Adipose tissue (tissue), 3 donors: ENCODE measurements around the gene MATN1. TPM values are rescaled to one million over a fixed set of nuclear protein-coding genes. Genes with fewer than 3 reads are reported as not detected.

Experiments used
- H3K27ac ChIP-seq: one replicate; pipeline ENCODE4 v1.5.1; 2013; ENCODE audit warnings: low read depth, low read length
- whole genome bisulfite sequencing, 3 donors: extraction: QIAGEN DNeasy Blood & Tissue Kit; methylation state at CpG; one replicate each; pipeline ENCODE4 v1.1.7; 2013; 5-methylcytosine and 5-hydroxymethylcytosine counted together
- polyA plus RNA-seq, 3 donors: library from polyadenylated mRNA; stranded (reverse); fragments of 200-250 nt; gene quantifications; one replicate each; pipeline ENCODE4 v1.2.3, GENCODE V29; 2013
- donor health status: healthy with polysubstance abuse.
- donor health status: Bipolar disorder and iron deficiency.
- donor health status: healthy.

Gene MATN1
- polyA plus RNA-seq, 3 donors: 0.09 to 0.21 TPM; not detected in 1

- H3K27ac ChIP-seq: no peak overlapping the region
Observed at GRCh38 chr1:30758785-30759380, 35.5 kb upstream of the MATN1 start.

GRCh38 chr1:30758121-30758688 is 34.8 kb upstream of the MATN1 start:
- WGBS, 3 donors: 58 to 84% (median 69%) methylated on average over 7 of the region's 7 CpGs

GRCh38 chr1:30757352-30758120 is 34.2 kb upstream of the MATN1 start, which contains the start of gene LAPTM5:
Gene LAPTM5 (minus strand): TSS chr1:30757774. CDS start chr1:30757745, 29 bp downstream.
- 26 to 55% (median 29%) methylated on average over 21 of the region's 21 CpGs for WGBS, 3 donors
- H3K27ac ChIP-seq: peak within 1 kb of the TSS; percentile 86

More at GRCh38 chr1:30758121-30758688, 34.8 kb upstream of the MATN1 start:
- H3K27ac ChIP-seq: no peak overlapping the region

GRCh38 chr1:30756545-30757351 is 33.4 kb upstream of the MATN1 start:
- peak overlapping the region; percentile 86 for H3K27ac ChIP-seq
- whole genome bisulfite sequencing, 3 donors: 23 to 61% (median 26%) methylated on average over 17 of the region's 17 CpGs

- H3K27ac ChIP-seq: no peak overlapping the region
- 62 to 77% (median 64%) methylated on average over 4 of the region's 4 CpGs for WGBS, 3 donors
Observed at GRCh38 chr1:30756206-30756544, 32.8 kb upstream of the MATN1 start.

GRCh38 chr1:30755746-30756145 is 32.4 kb upstream of the MATN1 start:
- 68 to 96% (median 69%) methylated on average over 4 of the region's 4 CpGs for WGBS, 3 donors
- H3K27ac ChIP-seq: no peak overlapping the region

GRCh38 chr1:30755334-30755733 is 31.9 kb upstream of the MATN1 start:
- 85 to 86% (median 85%) methylated on average over 6 of the region's 6 CpGs for WGBS, 3 donors
- no peak overlapping the region for H3K27ac ChIP-seq

- WGBS, 3 donors: 62 to 84% (median 75%) methylated on average over 9 of the region's 9 CpGs
Observed at GRCh38 chr1:30754684-30755171, 31.3 kb upstream of the MATN1 start.

GRCh38 chr1:30753660-30754123 is 30.3 kb upstream of the MATN1 start:
- WGBS, 3 donors: 39 to 61% (median 41%) methylated on average over 13 of the region's 13 CpGs

More at GRCh38 chr1:30754684-30755171, 31.3 kb upstream of the MATN1 start:
- H3K27ac ChIP-seq: no peak overlapping the region

GRCh38 chr1:30753118-30753517 is 29.7 kb upstream of the MATN1 start:
- 46 to 73% (median 58%) methylated on average over 3 of the region's 3 CpGs for WGBS, 3 donors
- H3K27ac ChIP-seq: no peak overlapping the region

More at GRCh38 chr1:30753660-30754123, 30.3 kb upstream of the MATN1 start:
- no peak overlapping the region for H3K27ac ChIP-seq

GRCh38 chr1:30752651-30752908 is 29.2 kb upstream of the MATN1 start:
- H3K27ac ChIP-seq: no peak overlapping the region
- 61 to 78% (median 68%) methylated on average over 9 of the region's 9 CpGs for WGBS, 3 donors

GRCh38 chr1:30751830-30752650 is 28.7 kb upstream of the MATN1 start:
- 81 to 85% (median 84%) methylated on average over 8 of the region's 8 CpGs for WGBS, 3 donors
- no peak overlapping the region for H3K27ac ChIP-seq

- WGBS, 3 donors: 50 to 69% (median 58%) methylated on average over 10 of the region's 10 CpGs
- no peak overlapping the region for H3K27ac ChIP-seq
Observed at GRCh38 chr1:30750731-30751291, 27.4 kb upstream of the MATN1 start.

- no peak overlapping the region for H3K27ac ChIP-seq
- WGBS, 3 donors: 65 to 73% (median 73%) methylated on average over 23 of the region's 23 CpGs
Observed at GRCh38 chr1:30749691-30750583, 26.6 kb upstream of the MATN1 start.

- no peak overlapping the region for H3K27ac ChIP-seq
- WGBS, 3 donors: 51 to 69% (median 66%) methylated on average over 16 of the region's 16 CpGs
Observed at GRCh38 chr1:30748699-30749401, 25.5 kb upstream of the MATN1 start.

- H3K27ac ChIP-seq: no peak overlapping the region
- WGBS, 3 donors: 52 to 55% (median 53%) methylated on average over 9 of the region's 9 CpGs
Observed at GRCh38 chr1:30748098-30748698, 24.8 kb upstream of the MATN1 start.
